ENCODE results near the gene ACTRT2. TPM values are rescaled to one million over a fixed set of nuclear protein-coding genes. Genes with fewer than 3 reads are reported as not detected.

Gene ACTRT2
- total and polyA plus RNA-seq, 2 of the 8 experiments (the other 6 are each of a cell fraction or from before 2014, with no cell fraction given) = not detected

GRCh38 chr1:3027611-3028371 is 6.5 kb downstream of the ACTRT2 start:
- no peaks in the 10 kb centered on the region for H3K79me2 ChIP-seq (ENCODE audit: control insufficient read depth in 1 of 2, insufficient read depth in 2 of 2, low read length in 2 of 2)
- no peak overlapping the region for H2BK20ac ChIP-seq (ENCODE audit: low read length)
- no peak overlapping the region for H3K23ac ChIP-seq (ENCODE audit: insufficient read length)
- no peak overlapping the region for H2BK12ac ChIP-seq (ENCODE audit: low read depth, low read length)
- peaks cover 7% of the 10 kb centered on the region; the same call in 1 of the 2 replicates for H3K23me2 ChIP-seq (ENCODE audit: low read depth, low read length)
- no peak for TF ChIP-seq RFX5 (IDR thresholded peaks at IDR 0.05; ENCODE audit: borderline replicate concordance, low read depth, low read length)
- TF ChIP-seq CHD2 (IDR thresholded peaks at IDR 0.05; ENCODE audit: low read length) = no peak
- no peak for TF ChIP-seq JUND (IDR thresholded peaks at IDR 0.05; ENCODE audit: low read length)
- TF ChIP-seq ATF2 (IDR thresholded peaks at IDR 0.05; ENCODE audit: low read length) = no peak
- TF ChIP-seq EZH2 (IDR thresholded peaks at IDR 0.05; ENCODE audit: low read depth, low read length, severe bottlenecking) = no peak
- TF ChIP-seq GTF2F1 (IDR thresholded peaks at IDR 0.05; ENCODE audit: borderline replicate concordance, low read depth, low read length) = no peak
- TF ChIP-seq NANOG (IDR thresholded peaks at IDR 0.05; ENCODE audit: insufficient read depth, low read depth, low read length, poor library complexity, severe bottlenecking) = no peak
- no peak for TF ChIP-seq TCF12 (IDR thresholded peaks at IDR 0.05; ENCODE audit: low read depth, low read length)
- H4K5ac ChIP-seq (ENCODE audit: insufficient read length, low read depth, low read length) = no peak overlapping the region
- no peaks in the 10 kb centered on the region for H3K4me1 ChIP-seq (replicated peaks in 1 of 4; ENCODE audit: control insufficient read depth in 3 of 4, insufficient read depth in 4 of 4, low read length in 3 of 4)
- peaks cover 66 to 97% of the 10 kb centered on the region in 2 experiments for H3K9me3 ChIP-seq (ENCODE audit: insufficient read depth in 2 of 2, low read depth in 1 of 2, low read length in 1 of 2)
- DNase-seq (ENCODE audit: low read depth in 1 of 2, low spot score in 2 of 2) = no peak
- FAIRE-seq = no peak
- 88% methylated on average over 13 of the region's 20 CpGs; no CpG with 5 or more reads in 1 of the 2 experiments for WGBS, 2 experiments (ENCODE audit: extremely low coverage in 1 of 2, insufficient coverage in 1 of 2, insufficient read length in 1 of 2, insufficient replicate concordance in 2 of 2, low coverage in 1 of 2, low lambda C conversion rate in 2 of 2, missing lambda C conversion rate in 1 of 2)
- no peak overlapping the region for H4K8ac ChIP-seq (ENCODE audit: extremely low read depth, insufficient read depth, low read length)
- H3K36me3 ChIP-seq (ENCODE audit: control insufficient read depth in 2 of 4, insufficient read depth in 4 of 4, low read length in 3 of 4) = no peaks in the 10 kb centered on the region; a peak in 2 of 8 replicates
- ChIA-PET POLR2A (ENCODE audit: partially characterized antibody) (interaction anchor here (0.6 kb wide), 1 partner anchor 229 kb away, joined by 5 read pairs; no protein-coding TSS in a partner anchor), CTCF (ENCODE audit: partially characterized antibody) (interaction anchor here (0.6 kb wide), 1 partner anchor 121 kb away, joined by 4 read pairs; no protein-coding TSS in a partner anchor)
- no peak overlapping the region for H2BK120ac ChIP-seq (replicated peaks; ENCODE audit: low read depth, low read length)
- no peaks in the 10 kb centered on the region for H3K27me3 ChIP-seq (replicated peaks in 1 of 4; ENCODE audit: control insufficient read depth in 3 of 4, extremely low read depth in 1 of 4, insufficient read depth in 3 of 4, low read length in 3 of 4)
- H3K14ac ChIP-seq (ENCODE audit: insufficient read length) = no peak overlapping the region
- no peaks in the 10 kb centered on the region for H3K79me1 ChIP-seq (ENCODE audit: low read depth, low read length)
- H4K20me1 ChIP-seq (replicated peaks in 1 of 2; ENCODE audit: control insufficient read depth in 1 of 2, insufficient read depth in 2 of 2, low read length in 2 of 2) = peaks cover 0 to 4% of the 10 kb centered on the region in 2 experiments
- H3K56ac ChIP-seq (replicated peaks; ENCODE audit: insufficient read length, low read depth, low read length) = no peak overlapping the region
- no peak overlapping the region for H3K18ac ChIP-seq (ENCODE audit: extremely low read depth, low read length)
- H2BK15ac ChIP-seq (ENCODE audit: low read length) = no peak overlapping the region
- H2BK5ac ChIP-seq (ENCODE audit: low read depth, low read length) = no peak overlapping the region
- no peak overlapping the region for H3K4ac ChIP-seq (replicated peaks; ENCODE audit: insufficient read length, low read depth, low read length)
- H3K9ac ChIP-seq (replicated peaks in 1 of 4; ENCODE audit: extremely low read depth in 1 of 4, low read depth in 3 of 4, low read length in 3 of 4) = no peak overlapping the region
- H3K4me3 ChIP-seq (ENCODE audit: extremely low read depth in 1 of 4, insufficient read depth in 2 of 4, low read depth in 3 of 4, low read length in 4 of 4) = no peak overlapping the region
- no peak overlapping the region for H2AK5ac ChIP-seq (ENCODE audit: low read depth, low read length)
- H3K4me2 ChIP-seq (ENCODE audit: insufficient read depth in 1 of 2, low read depth in 2 of 2, low read length in 2 of 2) = no peak overlapping the region
- H4K91ac ChIP-seq (replicated peaks; ENCODE audit: insufficient read length, low read length) = no peak overlapping the region
- no peak overlapping the region for H3K27ac ChIP-seq (ENCODE audit: low read depth, low read length)
- H2AFZ ChIP-seq (ENCODE audit: low read length) = no peak overlapping the region

Data from H1 (cell line).